IPS-NIHi11 (cell line): ENCODE results near the gene TAF11L13.

Experiments
- DNase-seq: peaks from one replicate; pipeline ENCODE4 v3.0.0; 2012; ENCODE audit warnings: mixed read lengths, low spot score

The TAF11L13 gene

DNA sequence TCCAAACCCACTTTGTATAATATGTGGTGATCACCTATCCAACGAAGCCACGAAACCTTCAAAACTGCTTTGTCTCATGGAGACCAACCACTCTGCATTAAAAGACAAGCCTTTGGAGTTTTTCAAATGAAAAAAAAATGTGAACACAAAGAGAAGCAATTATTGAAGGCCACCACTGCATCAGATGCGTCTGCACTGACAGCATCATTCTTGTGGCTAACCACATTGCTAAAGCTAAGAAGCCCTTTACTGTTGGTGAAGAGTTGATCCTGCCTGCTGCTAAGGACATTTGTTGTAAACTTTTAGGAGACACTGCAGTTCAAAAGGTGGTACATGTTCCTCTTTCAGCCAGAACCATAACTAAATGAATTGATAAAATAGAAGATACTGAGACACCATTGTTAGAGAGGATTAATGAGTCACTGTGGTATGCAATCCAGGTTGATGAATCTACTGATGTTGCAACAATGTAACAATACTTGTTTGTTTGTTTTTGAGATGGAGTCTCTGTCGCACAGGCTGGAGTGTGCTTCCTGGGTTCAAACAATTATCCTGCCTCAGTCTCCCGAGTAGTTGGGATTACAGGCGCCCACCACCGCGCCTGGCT is 47.8 kb downstream of the TAF11L13 start:
- no peak for DNase-seq

GRCh38 chr5:17680737-17681136 is 48.8 kb downstream of the TAF11L13 start:
- DNase-seq: no peak
